Skeletal muscle cell (primary cell): Measurements from ENCODE around the gene ANKS1A.
"Not testable (repeated sequence)": the region's sequence is repeated elsewhere in the genome, so short reads cannot be mapped to it uniquely, and the experiment has no call there.

Experiments used
- DNase-seq: peaks from one replicate; pipeline ENCODE4 v3.0.0-alpha.2; 2010; ENCODE audit warnings: low read depth
- H3K4me3 ChIP-seq: 2 replicates; pipeline ENCODE4 v1.5.1; 2011; ENCODE audit warnings: low read depth, mild to moderate bottlenecking, control low read depth, low read length, moderate library complexity

Gene ANKS1A, protein sequence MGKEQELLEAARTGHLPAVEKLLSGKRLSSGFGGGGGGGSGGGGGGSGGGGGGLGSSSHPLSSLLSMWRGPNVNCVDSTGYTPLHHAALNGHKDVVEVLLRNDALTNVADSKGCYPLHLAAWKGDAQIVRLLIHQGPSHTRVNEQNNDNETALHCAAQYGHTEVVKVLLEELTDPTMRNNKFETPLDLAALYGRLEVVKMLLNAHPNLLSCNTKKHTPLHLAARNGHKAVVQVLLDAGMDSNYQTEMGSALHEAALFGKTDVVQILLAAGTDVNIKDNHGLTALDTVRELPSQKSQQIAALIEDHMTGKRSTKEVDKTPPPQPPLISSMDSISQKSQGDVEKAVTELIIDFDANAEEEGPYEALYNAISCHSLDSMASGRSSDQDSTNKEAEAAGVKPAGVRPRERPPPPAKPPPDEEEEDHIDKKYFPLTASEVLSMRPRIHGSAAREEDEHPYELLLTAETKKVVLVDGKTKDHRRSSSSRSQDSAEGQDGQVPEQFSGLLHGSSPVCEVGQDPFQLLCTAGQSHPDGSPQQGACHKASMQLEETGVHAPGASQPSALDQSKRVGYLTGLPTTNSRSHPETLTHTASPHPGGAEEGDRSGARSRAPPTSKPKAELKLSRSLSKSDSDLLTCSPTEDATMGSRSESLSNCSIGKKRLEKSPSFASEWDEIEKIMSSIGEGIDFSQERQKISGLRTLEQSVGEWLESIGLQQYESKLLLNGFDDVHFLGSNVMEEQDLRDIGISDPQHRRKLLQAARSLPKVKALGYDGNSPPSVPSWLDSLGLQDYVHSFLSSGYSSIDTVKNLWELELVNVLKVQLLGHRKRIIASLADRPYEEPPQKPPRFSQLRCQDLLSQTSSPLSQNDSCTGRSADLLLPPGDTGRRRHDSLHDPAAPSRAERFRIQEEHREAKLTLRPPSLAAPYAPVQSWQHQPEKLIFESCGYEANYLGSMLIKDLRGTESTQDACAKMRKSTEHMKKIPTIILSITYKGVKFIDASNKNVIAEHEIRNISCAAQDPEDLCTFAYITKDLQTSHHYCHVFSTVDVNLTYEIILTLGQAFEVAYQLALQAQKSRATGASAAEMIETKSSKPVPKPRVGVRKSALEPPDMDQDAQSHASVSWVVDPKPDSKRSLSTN

DNA sequence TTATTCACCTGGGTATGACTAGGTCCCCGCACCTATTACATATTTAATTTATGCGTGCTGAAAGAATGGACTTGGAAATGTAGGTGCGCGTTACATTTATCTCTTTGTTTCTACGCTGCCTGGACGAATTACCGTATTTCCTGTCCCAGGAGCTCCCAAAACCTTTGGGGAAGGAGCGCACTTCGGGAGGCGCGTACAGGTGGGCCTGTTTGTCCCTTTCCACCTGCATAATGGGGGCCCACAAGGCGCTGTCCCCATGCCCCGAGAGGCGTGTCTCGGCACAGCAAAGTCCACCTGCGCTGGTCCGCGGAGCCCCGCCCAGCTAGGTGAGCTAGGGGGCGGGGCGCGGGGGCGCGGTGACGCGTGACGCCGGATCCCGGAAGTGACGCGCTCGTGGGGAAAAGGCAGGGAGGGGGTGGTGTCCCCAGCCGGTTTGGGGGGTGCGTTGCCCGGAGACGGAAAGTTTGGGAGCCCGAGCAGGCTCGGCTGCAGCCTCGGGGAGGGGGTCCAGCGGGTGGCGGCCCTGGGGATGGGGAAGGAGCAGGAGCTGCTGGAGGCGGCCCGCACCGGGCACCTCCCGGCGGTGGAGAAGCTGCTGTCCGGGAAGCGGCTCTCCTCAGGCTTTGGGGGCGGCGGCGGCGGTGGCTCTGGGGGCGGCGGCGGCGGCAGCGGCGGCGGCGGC lies at the start of gene ANKS1A:
ANKS1A (plus strand) TSS at position 382 of the 682 bp plus-strand sequence; CDS start at position 530, 148 bp downstream.
- DNase-seq: no peak

DNA sequence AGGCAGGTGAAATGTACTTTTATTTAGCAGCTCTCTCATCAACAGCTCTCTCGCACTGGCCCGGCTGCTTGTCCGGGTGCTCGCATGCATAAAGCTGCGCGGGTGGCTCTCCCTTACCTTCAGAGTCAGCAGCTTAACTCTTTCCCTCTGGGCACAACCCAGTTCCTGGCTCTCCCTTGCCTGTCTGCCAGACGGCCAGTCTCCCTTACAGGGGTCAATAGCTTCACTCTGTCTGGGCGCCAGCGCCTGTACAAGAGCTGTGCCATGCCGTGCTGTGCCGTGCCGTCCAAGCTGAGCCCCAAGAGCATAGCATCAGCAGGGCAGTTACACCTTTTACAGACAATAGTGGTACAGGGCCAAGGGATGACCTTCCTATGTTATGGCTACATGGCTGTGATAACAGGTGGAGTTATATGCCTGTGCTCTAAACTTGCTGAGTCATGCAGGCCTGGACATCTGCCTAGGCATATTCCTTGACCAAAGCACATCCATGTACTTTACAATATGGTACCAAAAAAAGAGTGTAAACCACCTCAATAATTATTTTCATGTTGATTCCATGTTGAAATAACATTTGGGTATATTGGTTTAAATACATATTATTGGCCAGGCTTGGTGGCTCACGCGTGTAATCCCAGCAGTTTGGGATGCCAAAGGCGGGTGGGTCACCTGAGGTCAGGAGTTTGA lies 49.2 kb upstream of the ANKS1A start:
- no peak for DNase-seq
- H3K4me3 ChIP-seq: no peak overlapping the region

More for the DNA sequence above, at the start of gene ANKS1A:
- peak within 1 kb of the TSS; percentile 96 for H3K4me3 ChIP-seq

DNA sequence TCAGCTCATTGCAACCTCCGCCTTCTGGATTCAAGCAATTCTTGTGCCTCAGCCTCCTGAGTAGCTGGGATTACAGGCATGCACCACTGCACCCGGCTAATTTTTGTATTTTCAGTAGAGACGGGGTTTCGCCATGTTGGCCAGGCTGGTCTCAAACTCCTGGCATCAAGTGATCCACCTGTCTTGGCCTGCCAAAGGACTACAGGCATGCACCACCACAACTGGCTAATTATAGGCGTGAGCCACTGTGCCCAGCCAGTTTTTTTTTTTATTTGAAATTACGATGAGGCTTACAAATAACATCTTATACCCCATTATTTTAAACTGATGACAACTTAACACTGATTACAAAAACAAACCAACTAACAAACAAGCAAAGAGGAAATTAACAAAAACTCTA lies 40.0 kb upstream of the ANKS1A start:
- not testable (repeated sequence) for H3K4me3 ChIP-seq, DNase-seq

DNA sequence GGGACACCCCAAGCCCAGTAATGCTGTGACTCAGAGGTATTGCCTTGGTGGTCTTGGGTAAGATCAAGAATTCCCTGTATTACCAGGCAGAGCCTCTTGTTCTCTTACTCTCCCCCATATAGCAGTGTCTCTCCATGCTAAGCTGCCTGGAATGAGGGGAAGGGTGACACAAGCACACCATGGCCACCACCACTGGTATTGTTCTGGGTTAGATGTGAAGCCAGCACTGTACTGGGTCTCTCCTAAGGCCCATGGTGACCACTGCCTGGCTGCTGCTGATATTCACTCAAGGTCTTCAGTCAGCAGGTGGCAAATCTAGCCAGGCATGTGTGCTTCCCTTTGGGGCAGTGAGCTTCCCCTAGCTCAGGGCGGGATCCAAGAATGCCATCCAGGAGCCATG lies 37.7 kb upstream of the ANKS1A start:
- no peak overlapping the region for H3K4me3 ChIP-seq
- DNase-seq: no peak

DNA sequence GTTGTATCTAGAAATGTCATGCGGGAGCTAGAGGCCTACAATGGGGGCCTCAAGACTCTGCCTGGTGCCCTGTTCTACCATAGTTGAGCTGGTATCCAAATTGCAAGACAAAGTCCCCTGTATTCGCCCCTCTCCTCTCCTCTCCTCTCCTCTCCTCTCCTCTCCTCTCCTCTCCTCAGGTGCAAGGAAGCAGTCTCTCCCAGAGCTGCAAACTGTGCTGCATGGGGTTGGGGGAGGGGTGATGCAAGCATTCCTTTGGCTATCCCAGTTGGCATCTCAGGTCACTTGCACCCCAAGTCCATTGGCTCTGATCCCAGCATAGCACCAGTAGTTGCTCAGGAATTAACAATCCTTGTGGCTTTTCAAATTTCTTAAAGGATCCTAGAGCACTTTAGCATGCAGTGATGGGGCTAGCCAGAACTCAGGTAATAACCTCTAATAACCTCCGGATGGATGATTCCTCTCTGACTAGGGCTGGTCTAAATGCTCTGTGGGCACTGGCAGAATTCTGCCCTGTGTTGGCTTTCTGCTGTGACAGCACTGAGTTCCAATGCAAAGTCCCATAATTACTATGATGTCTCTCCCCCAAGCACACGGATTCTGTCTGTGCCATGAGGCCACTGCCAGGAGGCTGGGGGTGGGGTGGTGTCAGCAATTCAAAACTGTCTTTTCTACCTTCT lies 36.5 kb upstream of the ANKS1A start:
- H3K4me3 ChIP-seq: no peak overlapping the region
- DNase-seq: no peak

DNA sequence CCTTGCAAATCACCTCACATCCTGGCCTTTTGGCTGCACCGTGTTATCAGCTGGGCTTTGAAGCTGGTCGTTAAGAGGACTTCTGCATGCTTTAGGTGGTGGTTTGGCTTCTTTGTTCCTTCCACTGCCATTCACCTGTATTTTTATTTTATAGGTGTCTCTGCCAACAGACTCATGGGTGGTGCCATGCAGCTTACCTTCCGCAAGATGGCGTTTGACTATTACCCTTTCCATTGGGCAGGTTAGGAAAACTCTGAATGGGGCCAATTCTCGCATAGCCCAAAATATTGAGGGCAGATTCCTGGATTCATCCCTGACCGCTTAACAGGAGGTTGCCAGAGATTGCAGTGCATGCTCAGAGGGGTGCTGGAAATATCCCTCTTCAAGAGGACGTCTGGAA lies 33.6 kb upstream of the ANKS1A start:
- H3K4me3 ChIP-seq: no peak overlapping the region
- DNase-seq: no peak

DNA sequence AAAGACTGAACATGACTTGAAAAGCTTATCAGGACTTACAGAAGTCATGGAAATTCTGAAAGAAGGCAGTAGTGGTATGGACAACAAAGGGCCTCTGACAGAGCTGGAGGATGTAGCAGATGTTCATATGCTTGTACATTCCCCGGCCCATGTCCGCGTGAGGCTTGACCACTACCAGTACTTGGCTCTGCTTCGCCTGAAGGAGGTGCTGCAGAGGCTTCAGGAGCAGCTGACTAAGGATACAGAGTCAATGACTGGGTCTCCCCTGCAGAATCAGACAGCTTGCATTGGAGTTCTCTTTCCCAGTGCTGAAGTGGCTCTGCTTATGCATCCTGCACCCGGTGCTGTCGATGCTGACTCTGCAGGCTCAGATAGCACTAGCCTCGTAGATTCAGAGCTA lies 30.4 kb upstream of the ANKS1A start:
- no peak for DNase-seq

DNA sequence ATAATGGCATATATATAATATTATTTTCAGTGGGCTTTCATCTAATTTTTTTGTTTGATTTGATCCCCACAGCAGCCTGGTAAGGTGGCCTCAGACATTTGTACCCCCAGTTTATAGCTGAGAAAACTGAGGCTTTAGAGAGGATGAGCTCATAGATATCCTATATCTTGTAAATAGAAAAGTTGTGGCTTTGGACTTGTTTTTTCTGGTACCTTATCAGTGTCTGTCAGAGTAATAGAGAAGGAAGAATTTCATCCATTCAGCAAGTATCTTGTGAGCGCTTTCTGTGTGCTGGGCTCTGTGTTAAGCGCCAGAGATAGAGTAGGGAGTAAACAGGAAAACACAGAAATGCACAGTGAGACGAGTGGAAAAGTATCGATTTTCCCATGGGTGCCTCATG lies 29.1 kb upstream of the ANKS1A start:
- DNase-seq: no peak
- H3K4me3 ChIP-seq: no peak overlapping the region

More for the DNA sequence above, 30.4 kb upstream of the ANKS1A start:
- no peak overlapping the region for H3K4me3 ChIP-seq

DNA sequence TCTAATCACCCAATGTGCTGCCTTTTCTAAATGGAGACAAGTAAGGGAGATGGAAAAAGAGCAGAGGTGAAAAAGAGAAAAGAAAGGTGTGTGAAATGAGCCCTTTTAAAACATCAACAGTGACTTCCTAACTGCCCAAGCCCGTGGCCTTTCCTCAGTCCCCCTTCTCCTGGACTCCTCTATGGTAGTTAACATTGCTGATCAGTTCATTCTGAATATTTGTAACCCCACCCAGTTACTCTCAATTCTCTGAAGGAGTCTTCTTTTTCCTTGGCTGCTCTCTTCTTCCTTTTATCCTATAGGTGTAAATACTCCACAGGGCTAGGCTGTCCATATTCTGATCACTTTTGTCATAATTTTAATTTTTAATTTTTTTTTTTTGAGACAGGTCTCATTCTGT lies 28.3 kb upstream of the ANKS1A start:
- no peak for DNase-seq

DNA sequence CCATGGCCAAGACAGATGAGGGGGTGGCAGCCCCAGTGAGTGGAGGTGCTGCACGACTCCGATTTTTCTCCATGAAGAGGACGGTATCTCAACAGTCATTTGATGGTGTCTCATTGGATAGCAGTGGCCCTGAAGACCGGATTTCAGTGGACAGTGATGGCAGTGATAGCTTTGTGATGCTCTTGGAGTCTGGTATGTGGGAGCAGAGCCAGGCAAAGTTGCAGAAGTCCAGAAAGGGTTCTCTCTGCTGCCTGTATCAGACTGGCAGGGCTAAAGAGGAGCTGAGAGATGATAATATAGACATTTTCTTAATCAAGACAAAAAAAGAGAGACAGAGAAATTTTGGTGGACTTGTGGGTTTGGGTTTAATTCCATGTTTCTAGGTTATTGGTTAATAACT lies 25.0 kb upstream of the ANKS1A start:
- no peak overlapping the region for H3K4me3 ChIP-seq
- no peak for DNase-seq

More for the DNA sequence above, 28.3 kb upstream of the ANKS1A start:
- no peak overlapping the region for H3K4me3 ChIP-seq

DNA sequence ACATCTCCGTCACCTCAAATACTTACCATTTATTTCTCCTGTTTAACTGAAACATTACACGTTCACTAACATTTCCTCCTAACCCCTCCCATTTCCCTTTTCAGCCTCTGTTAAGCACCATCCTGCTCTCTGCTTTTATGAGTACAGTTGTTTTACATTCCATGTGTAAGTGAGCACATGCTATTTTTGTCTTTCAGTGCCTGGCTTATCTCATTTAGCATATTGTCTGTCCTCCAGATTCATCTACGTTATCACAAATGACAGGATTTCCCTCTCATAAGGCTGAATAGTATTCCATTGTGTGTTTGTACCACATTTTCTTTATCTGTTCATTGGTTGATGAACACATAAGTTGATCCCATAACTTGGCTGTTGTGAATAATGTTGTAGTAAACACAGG lies 23.9 kb upstream of the ANKS1A start:
- no peak for DNase-seq

DNA sequence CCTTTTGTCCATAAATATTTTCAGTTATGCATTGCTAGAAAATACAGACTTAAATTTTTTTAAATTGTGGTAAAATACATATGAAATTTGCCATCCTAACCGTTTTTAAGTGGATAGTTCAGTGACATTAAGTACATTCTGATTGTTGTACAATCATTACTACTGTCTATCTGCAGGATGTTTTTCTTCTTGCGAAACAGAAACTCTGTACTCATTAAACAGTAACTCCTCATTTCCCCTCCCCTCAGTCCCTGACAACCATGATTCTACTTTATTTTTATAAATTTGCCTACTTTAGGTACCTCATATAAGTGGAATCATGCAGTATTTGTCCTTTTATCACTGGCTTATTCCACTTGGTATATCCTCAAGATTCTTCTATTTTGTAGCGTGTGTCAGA lies 22.5 kb upstream of the ANKS1A start:
- DNase-seq: no peak
- H3K4me3 ChIP-seq: no peak overlapping the region

More for the DNA sequence above, 23.9 kb upstream of the ANKS1A start:
- no peak overlapping the region for H3K4me3 ChIP-seq

DNA sequence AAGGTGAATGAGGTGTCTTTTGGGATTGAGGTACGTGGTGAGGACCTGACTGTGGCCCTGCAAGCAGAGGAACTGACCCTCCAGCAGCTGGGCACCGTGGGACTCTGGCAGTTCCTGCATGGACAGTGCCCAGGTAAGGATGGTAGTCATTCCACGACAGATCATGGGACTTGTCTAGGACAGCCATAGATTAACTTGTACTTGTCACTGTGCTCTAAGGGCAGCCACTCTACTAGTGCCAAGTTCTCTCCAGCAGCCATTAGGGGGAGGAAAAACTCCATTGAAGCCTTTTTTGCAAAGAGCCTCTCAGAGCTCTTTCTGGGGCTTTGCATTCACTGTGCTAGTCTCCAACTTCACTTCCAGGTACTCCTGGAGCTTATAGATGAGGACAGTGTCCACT lies 21.6 kb upstream of the ANKS1A start:
- DNase-seq: no peak
- H3K4me3 ChIP-seq: no peak overlapping the region

DNA sequence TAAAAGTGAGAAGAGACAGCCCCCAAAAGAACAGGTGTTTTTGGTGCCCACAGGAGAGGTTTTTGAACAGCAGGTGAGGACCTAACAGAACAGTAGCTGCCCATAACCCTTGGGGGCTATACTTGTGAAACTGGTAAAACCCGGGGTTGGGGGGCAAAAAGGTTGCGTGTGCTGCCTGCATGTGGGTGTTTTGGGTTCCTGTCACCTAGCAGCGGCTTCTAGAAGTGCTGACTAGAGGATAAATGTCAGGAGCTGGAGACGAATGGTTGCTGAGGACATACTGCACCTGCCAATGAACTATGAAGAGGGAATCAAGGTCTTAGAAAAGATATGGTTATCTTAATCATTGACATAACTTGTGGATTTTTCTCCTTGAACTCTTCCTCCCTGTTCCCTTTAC lies 17.2 kb upstream of the ANKS1A start:
- DNase-seq: no peak
- H3K4me3 ChIP-seq: no peak overlapping the region

DNA sequence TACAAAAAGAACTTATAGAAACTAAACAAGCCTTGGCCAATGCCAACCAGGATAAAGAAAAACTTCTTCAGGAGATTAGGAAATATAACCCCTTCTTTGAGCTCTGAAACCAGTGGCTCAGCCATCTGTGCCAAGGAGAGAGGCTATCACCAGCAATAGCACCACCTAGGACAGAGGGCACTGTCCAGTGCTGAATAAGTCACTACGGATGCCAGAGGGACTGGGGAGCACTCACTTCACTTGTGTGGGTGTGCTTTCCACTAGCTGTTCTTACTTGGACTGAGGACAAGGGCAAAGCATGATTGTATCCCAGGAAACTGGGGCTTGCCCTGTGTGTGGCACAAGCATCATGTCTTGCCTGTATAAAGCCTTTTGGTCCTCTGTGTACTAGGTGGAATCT lies 16.7 kb upstream of the ANKS1A start:
- no peak for DNase-seq
- H3K4me3 ChIP-seq: no peak overlapping the region

DNA sequence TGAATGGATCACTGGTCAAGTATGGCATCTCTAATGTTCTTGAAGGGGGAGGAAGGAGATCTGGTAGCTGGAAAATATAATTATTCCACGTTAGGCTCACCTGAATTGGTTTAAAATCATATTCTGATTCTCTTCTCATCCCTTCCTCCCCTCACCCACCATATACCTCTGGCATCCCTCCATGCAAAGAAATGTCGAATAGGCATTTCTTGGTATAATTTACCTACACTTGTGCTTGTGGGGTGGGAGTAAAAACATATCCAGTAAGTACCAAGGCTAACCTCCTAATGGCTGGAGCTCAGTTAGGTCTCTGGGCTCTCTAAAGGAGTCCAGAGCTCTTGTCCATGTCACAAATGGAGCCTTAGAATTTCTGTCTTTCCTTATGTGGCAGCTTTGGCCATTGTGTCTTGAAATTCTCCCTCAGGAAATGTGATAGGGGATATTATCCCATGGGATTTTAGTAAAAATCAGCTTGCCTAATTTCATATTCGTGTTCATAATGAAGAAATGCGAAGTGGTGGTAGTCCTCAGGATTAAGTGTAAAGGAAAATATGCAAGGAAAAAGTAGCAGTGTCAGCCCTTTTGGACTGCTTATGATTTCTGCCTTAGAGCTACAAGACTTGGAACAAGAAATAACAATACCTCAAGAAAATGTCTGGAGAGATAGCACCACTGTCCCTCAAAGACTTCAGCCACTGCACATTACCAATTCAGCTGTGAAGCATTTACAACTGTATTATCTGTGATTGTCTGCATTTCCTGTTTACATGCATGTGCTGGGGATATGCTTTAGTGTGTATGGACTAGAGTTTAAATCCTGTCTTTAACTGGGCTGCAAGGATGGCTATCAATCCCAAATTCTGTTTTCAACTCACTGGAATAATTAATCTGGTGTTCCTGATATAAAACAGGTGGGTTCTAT lies 13.5 kb upstream of the ANKS1A start:
- no peak for DNase-seq
- H3K4me3 ChIP-seq: no peak overlapping the region

DNA sequence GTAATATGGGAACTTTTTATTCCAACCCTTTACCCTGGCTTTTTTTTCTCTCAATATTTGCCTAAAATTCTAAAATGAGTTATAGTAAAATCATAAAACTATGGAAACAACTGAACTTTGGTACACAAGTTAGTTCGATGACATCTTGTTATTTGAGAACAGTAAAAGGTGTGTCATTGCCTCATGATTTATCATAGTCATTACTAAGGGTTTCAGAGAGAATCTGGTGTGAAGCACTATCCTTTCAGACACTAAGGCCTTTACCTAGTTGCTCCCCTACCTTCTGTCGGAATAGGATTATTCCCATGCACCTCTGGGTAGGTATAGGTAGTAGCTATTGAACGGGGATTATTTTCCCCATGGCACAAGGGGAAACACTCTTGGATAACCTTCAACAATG lies 12.6 kb upstream of the ANKS1A start:
- H3K4me3 ChIP-seq: no peak overlapping the region
- DNase-seq: no peak
